ENCODE data around the gene PRSS35.

GRCh38 chr6:83517500-83517899, 5.2 kb downstream of the PRSS35 start:
- TF ChIP-seq EZH2 (IDR thresholded peaks at IDR 0.05; ENCODE audit: borderline replicate concordance, insufficient read depth, low read depth, low read length, poor library complexity, severe bottlenecking) (no peak), CTCF (IDR thresholded peaks at IDR 0.05) (no peak)
